Measurements from ENCODE around the gene C16orf96.

C16orf96 gene

DNA sequence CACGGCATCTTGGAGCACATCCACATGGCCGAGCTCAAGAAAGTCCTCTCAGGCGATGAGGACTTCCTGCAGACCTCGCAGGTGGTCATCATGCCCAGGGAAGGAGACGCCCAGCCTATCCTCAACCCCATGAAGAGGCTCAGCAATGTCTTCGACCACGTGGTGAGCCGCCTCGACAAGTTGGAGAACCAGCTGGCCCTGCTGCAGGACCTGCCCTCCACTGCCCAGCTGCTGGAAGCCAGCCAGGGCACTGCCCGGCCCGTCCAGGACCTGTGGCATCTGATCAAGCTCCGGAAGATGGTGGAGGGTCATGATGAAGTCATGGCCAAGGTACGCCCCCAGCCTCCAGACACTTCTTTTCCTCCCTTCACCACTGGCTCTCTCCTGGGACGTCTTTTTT is 440 bp downstream of the C16orf96 start:
- no peak overlapping the region for H3K4me3 ChIP-seq (ENCODE audit: control insufficient read depth, low read depth, low read length)
- TF ChIP-seq, protein P1, sequence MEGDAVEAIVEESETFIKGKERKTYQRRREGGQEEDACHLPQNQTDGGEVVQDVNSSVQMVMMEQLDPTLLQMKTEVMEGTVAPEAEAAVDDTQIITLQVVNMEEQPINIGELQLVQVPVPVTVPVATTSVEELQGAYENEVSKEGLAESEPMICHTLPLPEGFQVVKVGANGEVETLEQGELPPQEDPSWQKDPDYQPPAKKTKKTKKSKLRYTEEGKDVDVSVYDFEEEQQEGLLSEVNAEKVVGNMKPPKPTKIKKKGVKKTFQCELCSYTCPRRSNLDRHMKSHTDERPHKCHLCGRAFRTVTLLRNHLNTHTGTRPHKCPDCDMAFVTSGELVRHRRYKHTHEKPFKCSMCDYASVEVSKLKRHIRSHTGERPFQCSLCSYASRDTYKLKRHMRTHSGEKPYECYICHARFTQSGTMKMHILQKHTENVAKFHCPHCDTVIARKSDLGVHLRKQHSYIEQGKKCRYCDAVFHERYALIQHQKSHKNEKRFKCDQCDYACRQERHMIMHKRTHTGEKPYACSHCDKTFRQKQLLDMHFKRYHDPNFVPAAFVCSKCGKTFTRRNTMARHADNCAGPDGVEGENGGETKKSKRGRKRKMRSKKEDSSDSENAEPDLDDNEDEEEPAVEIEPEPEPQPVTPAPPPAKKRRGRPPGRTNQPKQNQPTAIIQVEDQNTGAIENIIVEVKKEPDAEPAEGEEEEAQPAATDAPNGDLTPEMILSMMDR (IDR thresholded peaks at IDR 0.05; ENCODE audit: control insufficient read depth, insufficient read depth, low read depth, low read length, missing control alignments): no peak
- DNase-seq (ENCODE audit: low read depth): no peak

DNA sequence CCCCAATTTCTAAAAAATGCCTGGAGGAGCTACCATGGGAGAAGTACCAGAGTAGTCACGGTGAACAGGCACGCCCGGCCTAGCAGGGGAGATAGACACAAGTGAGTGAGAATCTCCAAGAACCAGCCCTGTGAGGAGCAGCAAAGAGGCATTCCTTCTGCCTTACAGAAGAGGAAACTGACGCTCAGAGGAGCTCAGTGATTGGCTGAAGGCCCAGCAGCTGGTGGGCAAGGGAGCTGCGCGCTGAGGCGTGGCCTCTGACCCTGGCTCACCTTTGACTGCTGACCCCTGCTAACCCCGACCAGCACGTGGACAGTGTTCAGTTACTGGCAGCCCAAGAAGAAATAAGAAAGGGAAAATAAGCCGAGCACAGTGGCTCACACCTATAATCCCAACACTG is 1.8 kb downstream of the C16orf96 start:
- TF ChIP-seq, protein P1 (IDR thresholded peaks at IDR 0.05; ENCODE audit: control insufficient read depth, insufficient read depth, low read depth, low read length, missing control alignments): no peak
- DNase-seq (ENCODE audit: low read depth): no peak
- no peak overlapping the region for H3K4me3 ChIP-seq (ENCODE audit: control insufficient read depth, low read depth, low read length)

DNA sequence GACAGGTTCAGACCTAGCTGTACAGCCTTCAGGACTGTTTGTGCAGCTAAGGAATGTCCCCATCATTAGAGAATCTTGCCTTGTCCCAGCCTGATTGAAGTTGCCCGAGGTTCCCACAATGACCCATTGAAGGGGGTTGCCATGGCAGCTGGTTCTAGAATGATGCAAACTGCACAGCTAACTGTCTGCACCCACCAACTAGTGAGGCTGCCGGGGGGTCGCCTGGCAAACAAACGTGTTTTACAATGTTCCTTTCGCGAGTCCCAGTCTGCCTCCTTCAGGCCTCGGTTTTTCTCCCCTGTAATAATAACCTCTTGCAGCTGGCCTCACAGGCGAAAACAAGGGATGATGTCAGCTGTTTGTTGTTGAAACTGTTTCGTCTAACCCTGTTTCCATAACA is 5.5 kb downstream of the C16orf96 start:
- no peak for DNase-seq (ENCODE audit: low read depth)
- TF ChIP-seq, protein P1 (IDR thresholded peaks at IDR 0.05; ENCODE audit: control insufficient read depth, insufficient read depth, low read depth, low read length, missing control alignments): no peak

DNA sequence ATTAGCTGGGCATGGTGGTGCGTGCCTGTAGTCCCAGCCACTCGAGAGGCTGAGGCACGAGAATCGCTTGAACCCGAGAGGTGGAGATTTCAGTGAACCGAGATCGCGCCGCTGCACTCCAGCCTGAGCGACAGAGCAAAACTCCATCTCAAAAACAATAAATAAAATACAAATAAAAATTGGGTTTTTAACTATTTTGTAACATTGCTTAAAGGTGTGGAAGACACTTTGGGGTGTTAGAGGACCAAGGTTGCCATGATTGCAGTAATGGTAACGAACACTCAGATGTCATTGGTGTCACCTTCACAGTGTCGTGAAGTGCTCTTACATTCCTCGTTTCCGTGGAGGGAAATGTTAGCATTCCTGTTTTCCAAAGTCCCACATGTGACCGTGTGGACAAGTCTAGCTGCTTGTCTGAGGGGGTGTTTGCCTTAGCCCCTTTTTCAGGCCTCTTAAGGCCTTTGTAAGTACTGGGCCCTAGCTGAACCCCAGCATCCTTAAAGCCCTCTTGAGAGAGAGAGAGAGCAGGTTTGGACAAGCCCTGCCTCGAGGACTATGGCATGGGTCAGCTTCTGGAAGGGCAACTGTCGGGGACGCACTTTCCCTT is 8.6 kb downstream of the C16orf96 start:
- no peak for DNase-seq (ENCODE audit: low read depth)
- H3K4me3 ChIP-seq (ENCODE audit: control insufficient read depth, low read depth, low read length): no peak overlapping the region
- TF ChIP-seq, protein P1 (IDR thresholded peaks at IDR 0.05; ENCODE audit: control insufficient read depth, insufficient read depth, low read depth, low read length, missing control alignments): no peak

More for the DNA sequence above, 5.5 kb downstream of the C16orf96 start:
- H3K4me3 ChIP-seq (ENCODE audit: control insufficient read depth, low read depth, low read length): no peak overlapping the region

DNA sequence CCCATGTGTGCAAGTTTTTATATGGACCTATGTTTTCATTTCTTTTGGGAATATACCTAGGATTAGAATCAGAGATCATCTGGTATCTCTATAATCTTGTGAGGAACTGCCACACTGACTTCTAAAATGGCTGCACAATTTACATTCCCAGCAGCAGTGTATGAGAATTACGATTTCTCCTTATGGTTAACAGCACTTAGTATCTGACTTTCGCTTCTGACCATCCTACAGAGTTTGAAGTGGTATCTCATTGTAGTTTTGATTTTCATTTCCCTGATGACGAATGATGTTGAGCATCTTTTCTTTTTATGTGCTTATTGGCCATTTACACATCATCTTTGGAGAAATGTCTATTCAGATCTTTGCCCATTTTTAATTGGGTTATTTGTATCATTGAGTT is 10.0 kb downstream of the C16orf96 start:
- no peak for DNase-seq (ENCODE audit: low read depth)
- H3K4me3 ChIP-seq (ENCODE audit: control insufficient read depth, low read depth, low read length): no peak overlapping the region
- TF ChIP-seq, protein P1 (IDR thresholded peaks at IDR 0.05; ENCODE audit: control insufficient read depth, insufficient read depth, low read depth, low read length, missing control alignments): no peak

DNA sequence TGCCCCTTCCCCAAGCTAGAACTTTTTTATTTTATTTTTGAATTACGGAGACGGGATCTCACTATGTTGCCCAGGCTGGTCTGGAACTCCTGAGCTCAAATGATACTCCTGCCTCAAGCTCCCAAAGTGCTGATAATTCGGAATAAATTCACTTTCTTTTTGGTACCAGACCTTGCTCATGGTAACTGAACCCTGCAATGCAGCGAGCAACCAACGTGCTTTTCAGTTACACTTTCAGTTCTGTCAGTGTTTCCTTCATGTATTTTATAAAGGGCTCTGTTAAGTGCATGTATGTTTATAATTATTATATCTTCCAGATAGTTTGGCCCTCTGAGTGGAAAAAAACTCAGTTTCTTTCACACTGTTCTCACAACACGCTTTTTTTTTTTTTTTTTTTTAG is 13.9 kb downstream of the C16orf96 start:
- DNase-seq (ENCODE audit: low read depth): no peak
- TF ChIP-seq, protein P1 (IDR thresholded peaks at IDR 0.05; ENCODE audit: control insufficient read depth, insufficient read depth, low read depth, low read length, missing control alignments): no peak

More for the DNA sequence above, 13.9 kb downstream of the C16orf96 start:
- no peak overlapping the region for H3K4me3 ChIP-seq (ENCODE audit: control insufficient read depth, low read depth, low read length)

Data from AG09309 (cell line).